Endothelial cell of umbilical vein (primary cell): ENCODE results near the gene UBE2Q1. TPM values are rescaled to one million over a fixed set of nuclear protein-coding genes. Genes with fewer than 3 reads are reported as not detected.

Experiments used
- BruUV-seq: library from RNA; stranded (reverse); fragments of 400-500 nt; replicated peaks from 2 replicates; lab custom pipeline; 2021; lab: Mats Ljungman, UMichigan
- CTCF ChIA-PET: fragments of 300-600, 350-600 bp; sonication (Branson Sonifier 250); formaldehyde crosslinking; loops from one replicate; lab custom pipeline; 2021; ENCODE audit warnings: antibody characterized with exemption, inconsistent platforms; lab: Charles Lee
- POLR2A ChIA-PET: fragments of 300-600, 350-600 bp; sonication (Branson Sonifier 250); formaldehyde crosslinking; loops from one replicate; lab custom pipeline; 2021; ENCODE audit warnings: antibody characterized with exemption, inconsistent platforms; lab: Charles Lee
- DNase-seq: peaks from one replicate; pipeline ENCODE4 v3.0.0-alpha.2; 2011; ENCODE audit warnings: low read depth, low spot score
- FAIRE-seq: peaks from 2 replicates; lab custom pipeline; 2011; peaks lifted over from hg19 to GRCh38; lab: Jason Lieb, UNC
- H2AFZ ChIP-seq: 2 replicates; pipeline ENCODE4 v1.6.0; 2012; ENCODE audit warnings: low read depth, low read length, control low read depth, inconsistent platforms
- H3K27ac ChIP-seq: 2 replicates; pipeline ENCODE4 v1.5.1; 2011; ENCODE audit warnings: low read depth, mild to moderate bottlenecking, control low read depth, low read length, moderate library complexity; ENCODE audit not compliant: insufficient read depth
- H3K27me3 ChIP-seq, 2 experiments: 2 replicates each; pipeline versions ENCODE4 v1.6.0 to v1.6.1; 2011; ENCODE audit warnings: low read length in 2 of 2, mixed read lengths in 1 of 2; ENCODE audit not compliant: control insufficient read depth in 2 of 2, insufficient read depth in 2 of 2
- H3K36me3 ChIP-seq, 2 experiments: 2 replicates in 1 of 2; 3 replicates in 1 of 2; pipeline ENCODE4 v1.5.1; 2011; ENCODE audit warnings: low read length in 2 of 2, mild to moderate bottlenecking in 1 of 2, moderate library complexity in 1 of 2; ENCODE audit not compliant: control insufficient read depth in 2 of 2, insufficient read depth in 2 of 2; ENCODE audit errors: extremely low read depth in 1 of 2
- H3K4me1 ChIP-seq: 3 replicates; pipeline ENCODE4 v1.5.1; 2011; ENCODE audit warnings: mild to moderate bottlenecking, low read length; ENCODE audit not compliant: control insufficient read depth, insufficient read depth; ENCODE audit errors: extremely low read depth
- H3K4me2 ChIP-seq: 2 replicates; pipeline ENCODE4 v1.6.1; 2011; ENCODE audit warnings: low read length, control low read depth, mixed read lengths; ENCODE audit not compliant: insufficient read depth
- H3K4me3 ChIP-seq, 3 experiments: fragments of 200-600 bp in 1 of 3; sonication (generic), shearing (Covaris generic) in 1 of 3; replicated peaks in 1 of 3; 2 replicates each; pipeline ENCODE4 v1.5.1; 2011 to 2016; ENCODE audit warnings: control low read depth in 3 of 3, low read length in 3 of 3, mild to moderate bottlenecking in 2 of 3, inconsistent platforms in 1 of 3, low read depth in 1 of 3, moderate library complexity in 1 of 3; ENCODE audit not compliant: insufficient read depth in 1 of 3
- H3K79me2 ChIP-seq: 2 replicates; pipeline ENCODE4 v1.6.0; 2012; ENCODE audit warnings: low read length, inconsistent platforms; ENCODE audit not compliant: control insufficient read depth, insufficient read depth
- H3K9ac ChIP-seq: replicated peaks from 2 replicates; pipeline ENCODE3; 2011; ENCODE audit warnings: low read length, control low read depth; ENCODE audit not compliant: insufficient read depth; ENCODE audit errors: extremely low read depth
- H3K9me1 ChIP-seq: replicated peaks from 3 replicates; pipeline ENCODE4 v1.6.0; 2011; ENCODE audit warnings: mild to moderate bottlenecking, low read length; ENCODE audit not compliant: control insufficient read depth, insufficient read depth; ENCODE audit errors: extremely low read depth
- H3K9me3 ChIP-seq: replicated peaks from 2 replicates; pipeline ENCODE4 v1.5.1; 2012; ENCODE audit warnings: low read length, inconsistent platforms; ENCODE audit not compliant: control insufficient read depth, insufficient read depth
- H4K20me1 ChIP-seq: replicated peaks from 2 replicates; pipeline ENCODE3; 2011; ENCODE audit warnings: mild to moderate bottlenecking, low read length; ENCODE audit not compliant: control insufficient read depth, insufficient read depth; ENCODE audit errors: extremely low read depth
- FOS ChIP-seq: IDR thresholded peaks from 2 replicates; pipeline ENCODE4 v1.6.1; 2011; ENCODE audit warnings: mild to moderate bottlenecking, low read length, moderate library complexity, borderline replicate concordance; ENCODE audit not compliant: insufficient read depth
- GATA2 ChIP-seq: IDR thresholded peaks from 2 replicates; pipeline ENCODE4 v1.7.0; 2011; ENCODE audit warnings: low read depth, mild to moderate bottlenecking, moderate library complexity, mixed read lengths, low read length; ENCODE audit not compliant: insufficient read length, insufficient read depth
- JUN ChIP-seq: IDR thresholded peaks from 2 replicates; pipeline ENCODE4 v1.6.1; 2011; ENCODE audit warnings: borderline replicate concordance, low read depth; ENCODE audit not compliant: insufficient read length, insufficient read depth
- MYC ChIP-seq: IDR thresholded peaks from one replicate; pipeline ENCODE4 v1.6.1; 2011; ENCODE audit warnings: mild to moderate bottlenecking, low read depth, low read length
- dilution Hi-C: fragments of 300-500 bp; cut with MboI; formaldehyde crosslinking; loops from one replicate; pipeline ENCODE4 v1.15.0; 2019; ENCODE audit warnings: low sequenced_read_pairs; ENCODE audit not compliant: extremely low pct_ligation_motif_present
- intact Hi-C: fragments of 100-400 bp; cut with micrococcal nuclease; formaldehyde crosslinking; loops from one replicate; pipeline ENCODE4 v1.10.0; 2022
- polyA plus RNA-seq, 4 experiments: library from polyadenylated mRNA; depleted of rRNA in 3 of 4; stranded (reverse) in 3 of 4; unstranded in 1 of 4; fragments of >200 nt; gene quantifications; 2 replicates each; pipeline versions ENCODE4 v1.2.1 to v1.2.3, GENCODE V29; 2011 to 2012; ENCODE audit warnings: missing spikeins in 1 of 4
- total RNA-seq: library from RNA; stranded (reverse); gene quantifications from 2 replicates; pipeline ENCODE4 v1.2.3, GENCODE V29; 2021
- TF ChIP-seq, protein P1 (sequence below), 2 donors: IDR thresholded peaks; 1 replicate in 1 of 2; 2 replicates in 1 of 2; pipeline ENCODE4 v1.5.1; 2011; ENCODE audit warnings: low read length in 2 of 2, mild to moderate bottlenecking in 2 of 2, moderate library complexity in 2 of 2, control low read depth in 1 of 2, inconsistent platforms in 1 of 2, low read depth in 1 of 2; ENCODE audit not compliant: insufficient read depth in 1 of 2; ENCODE audit errors: extremely low read depth in 1 of 2
- TF ChIP-seq, protein P2 (sequence below): IDR thresholded peaks from 2 replicates; pipeline ENCODE4 v1.6.1; 2011; ENCODE audit not compliant: insufficient read depth, insufficient read length

UBE2Q1 gene
- total and polyA plus RNA-seq, 2 donors (not counting 3 experiments of a cell fraction or from before 2014, with no cell fraction given): 16.5 to 85.4 TPM

DNA sequence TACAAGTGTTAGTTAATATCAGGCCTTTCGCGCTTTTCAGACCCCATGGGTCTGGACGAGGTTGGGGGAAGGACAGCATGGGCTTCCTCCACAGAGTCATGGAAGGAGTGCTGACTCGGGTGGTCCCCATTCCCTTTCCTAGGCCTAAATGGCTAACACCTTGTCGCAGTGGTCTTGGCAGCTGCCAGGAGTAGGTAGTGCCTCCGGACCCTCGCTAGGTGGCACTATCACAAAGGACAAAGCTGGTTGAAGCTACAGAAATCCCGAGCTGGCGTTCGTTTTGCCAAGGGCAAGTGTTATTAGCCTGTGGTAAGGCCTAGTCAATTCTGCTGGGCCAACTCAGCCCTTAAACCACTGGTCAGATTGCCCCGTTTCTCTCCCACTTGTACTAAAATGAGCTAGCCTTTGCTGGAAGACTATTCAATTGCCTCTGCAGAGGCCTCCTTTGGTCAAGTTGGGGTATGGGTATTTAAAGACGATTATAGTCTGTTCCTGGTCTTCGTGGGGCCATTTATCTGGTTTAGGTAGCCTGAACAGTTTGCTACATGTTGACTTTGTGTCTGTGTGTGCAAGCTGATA lies 1.1 kb upstream of the UBE2Q1 start:
- H4K20me1 ChIP-seq: no peaks in the 10 kb centered on the region
- H3K9ac ChIP-seq: peak overlapping the region; percentile 60
- H3K27me3 ChIP-seq: no peaks in the 10 kb centered on the region
- dilution Hi-C loops: no loop called here
- peaks cover 6 to 11% of the 10 kb centered on the region in 2 experiments for H3K36me3 ChIP-seq
- ChIA-PET CTCF (interaction anchor here (0.6 to 2.5 kb wide), 47 partner anchors 8 to 608 kb away, joined by 3 to 51 read pairs (median 4); partner anchors contain the start of genes ADAR, CHRNB2, EFNA3 and PBXIP1), POLR2A (interaction anchor here (0.5 to 1.0 kb wide), 5 partner anchors 46 to 485 kb away, joined by 3 to 4 read pairs (median 3); no protein-coding TSS in a partner anchor)
- H3K9me3 ChIP-seq: no peaks in the 10 kb centered on the region
- H3K4me2 ChIP-seq: peak overlapping the region; percentile 71
- intact Hi-C loops: loop anchor here (1.0 to 5.0 kb wide), 13 partner anchors 25 to 527 kb away; partner anchors contain the start of genes KCNN3, PBXIP1, PMVK and ZBTB7B
- TF ChIP-seq, protein P1, sequence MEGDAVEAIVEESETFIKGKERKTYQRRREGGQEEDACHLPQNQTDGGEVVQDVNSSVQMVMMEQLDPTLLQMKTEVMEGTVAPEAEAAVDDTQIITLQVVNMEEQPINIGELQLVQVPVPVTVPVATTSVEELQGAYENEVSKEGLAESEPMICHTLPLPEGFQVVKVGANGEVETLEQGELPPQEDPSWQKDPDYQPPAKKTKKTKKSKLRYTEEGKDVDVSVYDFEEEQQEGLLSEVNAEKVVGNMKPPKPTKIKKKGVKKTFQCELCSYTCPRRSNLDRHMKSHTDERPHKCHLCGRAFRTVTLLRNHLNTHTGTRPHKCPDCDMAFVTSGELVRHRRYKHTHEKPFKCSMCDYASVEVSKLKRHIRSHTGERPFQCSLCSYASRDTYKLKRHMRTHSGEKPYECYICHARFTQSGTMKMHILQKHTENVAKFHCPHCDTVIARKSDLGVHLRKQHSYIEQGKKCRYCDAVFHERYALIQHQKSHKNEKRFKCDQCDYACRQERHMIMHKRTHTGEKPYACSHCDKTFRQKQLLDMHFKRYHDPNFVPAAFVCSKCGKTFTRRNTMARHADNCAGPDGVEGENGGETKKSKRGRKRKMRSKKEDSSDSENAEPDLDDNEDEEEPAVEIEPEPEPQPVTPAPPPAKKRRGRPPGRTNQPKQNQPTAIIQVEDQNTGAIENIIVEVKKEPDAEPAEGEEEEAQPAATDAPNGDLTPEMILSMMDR (IDR thresholded peaks at IDR 0.05; ENCODE audit: extremely low read depth in 1 of 2, insufficient read depth in 1 of 2, low read depth in 1 of 2, low read length in 2 of 2): peak; percentile 92 to 93
- no peak for TF ChIP-seq MYC
- TF ChIP-seq, protein P2, sequence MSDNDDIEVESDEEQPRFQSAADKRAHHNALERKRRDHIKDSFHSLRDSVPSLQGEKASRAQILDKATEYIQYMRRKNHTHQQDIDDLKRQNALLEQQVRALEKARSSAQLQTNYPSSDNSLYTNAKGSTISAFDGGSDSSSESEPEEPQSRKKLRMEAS: no peak
- no peak for TF ChIP-seq FOS
- no peak for TF ChIP-seq GATA2
- no peak for TF ChIP-seq JUN
- peak overlapping the region in 2 of 3 experiments; percentile 56 to 92 for H3K4me3 ChIP-seq
- FAIRE-seq (no peak), DNase-seq (peak; percentile 91)
- peaks cover 26% of the 10 kb centered on the region for H3K4me1 ChIP-seq
- peak overlapping the region; percentile 67 for H3K27ac ChIP-seq
- BruUV-seq: no TSS peak
- H3K9me1 ChIP-seq: no peaks in the 10 kb centered on the region
- peaks cover 29% of the 10 kb centered on the region for H3K79me2 ChIP-seq
- peak overlapping the region; percentile 94 for H2AFZ ChIP-seq
